Left ventricle myocardium inferior (tissue), 1 donor: Measurements from ENCODE around the gene GRSF1. TPM values are rescaled to one million over a fixed set of nuclear protein-coding genes. Genes with fewer than 3 reads are reported as not detected.
A peak's percentile ranks its signal among the peaks of the same experiment; 100 is the strongest.

Source experiments
- DNase-seq: peaks from one replicate; pipeline ENCODE4 v3.0.0-alpha.2; 2020
- H3K27ac ChIP-seq: fragments of 200-600 bp; replicated peaks from 2 replicates; pipeline ENCODE4 v1.8.0; 2021
- H3K27me3 ChIP-seq: fragments of 200-600 bp; 2 replicates; pipeline ENCODE4 v1.8.0; 2021; ENCODE audit warnings: low read depth
- H3K36me3 ChIP-seq: fragments of 200-600 bp; 2 replicates; pipeline ENCODE4 v1.8.0; 2021
- H3K4me1 ChIP-seq: fragments of 200-600 bp; 2 replicates; pipeline ENCODE4 v1.8.0; 2021
- H3K4me3 ChIP-seq: fragments of 200-600 bp; 2 replicates; pipeline ENCODE4 v1.8.0; 2021; ENCODE audit warnings: mild to moderate bottlenecking, moderate library complexity
- H3K9me3 ChIP-seq: fragments of 200-600 bp; replicated peaks from 2 replicates; pipeline ENCODE4 v1.8.0; 2021
- intact Hi-C: fragments of 100-400 bp; cut with micrococcal nuclease; formaldehyde crosslinking; loops from one replicate; pipeline ENCODE4 v1.11.0; 2022
- total RNA-seq: library from RNA; stranded (reverse); fragmentation: NEBNext Ultra II Directional; extraction: Animal tissue kit (Norgen Biotek cat#: 25700); gene quantifications from one replicate; pipeline ENCODE4 v1.2.1, GENCODE V29; 2021
- TF ChIP-seq, protein P1 (sequence below): fragments of 200-600 bp; IDR thresholded peaks from 2 replicates; pipeline ENCODE4 v1.8.0; 2021; ENCODE audit warnings: antibody characterized with exemption, mild to moderate bottlenecking, borderline replicate concordance
- donor health status: DM: no; HTN: yes; CAD: no; lungs with severe emphysema.

GRSF1 gene
- total RNA-seq, 1 donor from 2014 or later = 108 TPM

DNA sequence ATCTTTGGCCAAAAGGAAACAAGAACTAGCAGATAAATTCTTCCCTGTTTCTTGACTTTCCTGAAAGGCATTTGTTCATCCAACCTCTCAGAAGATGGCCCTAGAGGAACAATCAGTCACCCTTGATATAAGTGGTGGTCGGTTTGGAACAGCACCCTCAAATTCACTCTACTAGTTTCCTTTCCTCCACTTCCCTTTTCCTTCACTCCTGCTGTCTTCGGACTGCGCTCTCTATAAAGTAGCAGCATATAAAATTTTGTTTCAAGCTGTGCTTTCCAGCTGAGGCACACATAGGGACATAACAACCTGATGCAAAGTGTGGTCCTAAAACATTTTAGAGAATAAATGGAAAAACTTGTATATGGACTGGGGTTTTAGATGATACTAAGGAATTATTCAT is 33.5 kb upstream of the GRSF1 start:
- no peaks in the 10 kb centered on the region for H3K9me3 ChIP-seq
- DNase-seq = no peak
- TF ChIP-seq, protein P1, sequence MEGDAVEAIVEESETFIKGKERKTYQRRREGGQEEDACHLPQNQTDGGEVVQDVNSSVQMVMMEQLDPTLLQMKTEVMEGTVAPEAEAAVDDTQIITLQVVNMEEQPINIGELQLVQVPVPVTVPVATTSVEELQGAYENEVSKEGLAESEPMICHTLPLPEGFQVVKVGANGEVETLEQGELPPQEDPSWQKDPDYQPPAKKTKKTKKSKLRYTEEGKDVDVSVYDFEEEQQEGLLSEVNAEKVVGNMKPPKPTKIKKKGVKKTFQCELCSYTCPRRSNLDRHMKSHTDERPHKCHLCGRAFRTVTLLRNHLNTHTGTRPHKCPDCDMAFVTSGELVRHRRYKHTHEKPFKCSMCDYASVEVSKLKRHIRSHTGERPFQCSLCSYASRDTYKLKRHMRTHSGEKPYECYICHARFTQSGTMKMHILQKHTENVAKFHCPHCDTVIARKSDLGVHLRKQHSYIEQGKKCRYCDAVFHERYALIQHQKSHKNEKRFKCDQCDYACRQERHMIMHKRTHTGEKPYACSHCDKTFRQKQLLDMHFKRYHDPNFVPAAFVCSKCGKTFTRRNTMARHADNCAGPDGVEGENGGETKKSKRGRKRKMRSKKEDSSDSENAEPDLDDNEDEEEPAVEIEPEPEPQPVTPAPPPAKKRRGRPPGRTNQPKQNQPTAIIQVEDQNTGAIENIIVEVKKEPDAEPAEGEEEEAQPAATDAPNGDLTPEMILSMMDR = no peak
- H3K27ac ChIP-seq = no peak overlapping the region
- intact Hi-C loops = no loop called here
- H3K36me3 ChIP-seq = no peaks in the 10 kb centered on the region
- no peaks in the 10 kb centered on the region for H3K27me3 ChIP-seq
- no peak overlapping the region for H3K4me3 ChIP-seq
- H3K4me1 ChIP-seq = no peaks in the 10 kb centered on the region

DNA sequence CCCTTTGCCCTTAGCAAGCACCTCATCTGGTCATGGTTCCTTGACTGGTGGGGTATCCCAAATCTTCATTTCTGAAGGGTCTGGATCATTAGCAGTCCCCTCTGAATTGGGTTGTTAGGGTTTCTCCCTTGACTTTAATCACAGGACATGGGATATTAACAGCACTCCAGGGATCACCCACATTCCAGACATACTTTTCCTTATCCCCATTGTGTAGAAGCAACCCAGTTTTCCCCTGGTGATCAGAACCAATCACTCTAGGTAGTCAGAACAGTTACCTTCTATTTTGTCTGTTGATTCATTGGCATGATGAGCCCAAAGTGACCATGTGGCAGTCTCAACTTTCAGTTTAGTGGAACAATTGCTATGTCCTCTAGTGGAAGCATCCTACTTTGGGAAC is 29.1 kb upstream of the GRSF1 start:
- Histone ChIP-seq H3K27ac (no peak overlapping the region), H3K4me3 (no peak overlapping the region), H3K9me3 (no peaks in the 10 kb centered on the region), H3K36me3 (no peaks in the 10 kb centered on the region), H3K27me3 (no peaks in the 10 kb centered on the region), H3K4me1 (no peaks in the 10 kb centered on the region)
- TF ChIP-seq, protein P1 = no peak
- intact Hi-C loops = no loop called here
- DNase-seq = no peak

DNA sequence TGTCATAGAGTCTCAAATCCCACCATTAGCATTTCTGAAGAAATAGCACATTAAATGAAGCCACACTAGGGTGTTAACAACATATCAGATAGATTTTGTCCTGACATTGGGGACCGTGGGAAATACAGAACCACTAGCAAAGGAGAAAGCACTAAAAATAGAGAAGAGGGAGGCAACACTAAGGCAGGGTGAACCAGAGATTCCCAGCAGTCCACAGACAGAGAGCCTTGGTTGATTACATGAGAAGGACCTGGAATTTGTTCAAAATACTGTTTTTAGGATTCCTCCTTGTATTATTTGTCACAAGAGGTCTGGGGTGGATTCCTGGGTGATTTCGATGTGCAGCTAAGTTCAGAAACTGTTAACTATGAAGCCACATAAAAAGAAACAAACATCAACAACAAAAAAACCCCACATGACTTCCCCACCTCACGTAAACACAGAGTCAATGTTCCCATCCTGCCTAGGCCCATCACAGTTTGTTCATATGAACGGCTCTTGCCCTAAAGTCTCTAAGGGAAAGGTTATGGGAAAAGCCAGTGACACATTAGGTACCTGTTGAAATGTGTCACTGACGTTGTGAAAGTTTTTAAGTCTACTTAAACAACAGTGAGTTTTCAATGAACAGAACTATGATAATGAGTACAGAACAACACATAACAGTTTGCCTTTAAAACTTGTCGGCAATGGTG is 23.6 kb upstream of the GRSF1 start:
- Histone ChIP-seq H3K4me1 (peaks cover 8% of the 10 kb centered on the region), H3K4me3 (no peak overlapping the region), H3K27me3 (no peaks in the 10 kb centered on the region), H3K36me3 (no peaks in the 10 kb centered on the region), H3K9me3 (no peaks in the 10 kb centered on the region), H3K27ac (peak overlapping the region; percentile 37)
- TF ChIP-seq, protein P1 = no peak
- intact Hi-C loops = no loop called here
- DNase-seq = no peak

DNA sequence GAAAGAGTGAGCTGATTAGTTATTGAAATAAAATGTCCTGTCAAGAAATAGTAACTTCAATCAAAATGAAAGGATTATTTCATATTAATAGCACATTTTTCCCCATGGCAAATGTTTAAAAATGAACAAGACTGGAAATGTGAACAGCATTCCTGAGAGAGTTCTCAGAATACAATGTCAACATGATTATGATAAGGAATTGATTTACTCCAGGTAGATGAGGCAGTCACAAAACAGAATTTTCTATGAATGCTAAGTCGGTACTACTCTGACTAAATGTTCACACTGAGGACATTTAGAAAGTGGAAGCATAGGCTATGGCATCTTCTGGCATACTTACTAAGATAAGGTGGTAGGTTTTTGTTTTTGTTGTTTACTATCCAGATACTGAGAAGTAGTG is 19.4 kb upstream of the GRSF1 start:
- no peaks in the 10 kb centered on the region for H3K27me3 ChIP-seq
- no peak for DNase-seq
- peaks cover 8% of the 10 kb centered on the region for H3K4me1 ChIP-seq
- no peaks in the 10 kb centered on the region for H3K9me3 ChIP-seq
- no peak overlapping the region for H3K4me3 ChIP-seq
- TF ChIP-seq, protein P1 = no peak
- H3K27ac ChIP-seq = no peak overlapping the region
- no peaks in the 10 kb centered on the region for H3K36me3 ChIP-seq
- intact Hi-C loops = no loop called here

DNA sequence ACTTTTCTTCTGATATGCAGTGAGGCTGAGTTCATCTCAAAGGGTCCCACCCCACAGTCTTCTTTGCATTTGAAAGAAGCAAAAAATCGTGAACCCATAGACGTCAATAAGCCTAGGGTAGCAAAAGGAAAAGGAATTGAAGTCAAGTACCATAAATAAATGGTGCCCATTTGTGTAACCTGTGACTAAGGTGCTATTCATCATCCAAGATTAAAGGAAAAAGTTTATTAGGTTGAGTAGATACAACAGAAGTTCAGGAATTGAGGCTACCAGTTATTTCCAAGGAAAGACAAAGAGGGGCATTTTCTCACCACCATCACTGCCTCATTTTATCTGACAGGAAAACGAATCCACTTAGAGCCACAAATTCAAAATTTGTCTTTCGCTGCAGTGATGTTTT is 18.8 kb upstream of the GRSF1 start:
- Histone ChIP-seq H3K27ac (no peak overlapping the region), H3K4me1 (peaks cover 8% of the 10 kb centered on the region), H3K9me3 (no peaks in the 10 kb centered on the region), H3K36me3 (no peaks in the 10 kb centered on the region), H3K27me3 (no peaks in the 10 kb centered on the region), H3K4me3 (no peak overlapping the region)
- DNase-seq = no peak
- TF ChIP-seq, protein P1 = no peak
- intact Hi-C loops = no loop called here

DNA sequence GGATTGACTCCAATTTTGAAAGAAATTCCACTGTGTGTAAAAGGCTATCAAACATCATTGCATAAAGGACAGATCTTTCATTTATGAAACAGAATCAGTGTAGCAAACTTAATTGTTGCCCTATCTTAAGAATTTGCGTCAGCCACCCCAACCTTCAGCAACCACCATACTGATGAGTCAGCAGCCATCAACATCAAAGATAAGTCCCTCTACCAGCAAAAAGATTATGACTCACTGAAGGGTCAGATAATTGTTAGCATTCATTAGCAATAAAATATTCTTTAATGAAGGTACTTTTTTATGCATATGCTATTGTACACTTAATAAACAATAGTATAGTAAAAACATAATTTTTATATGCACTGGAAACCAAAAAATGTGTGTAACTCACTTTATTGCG is 15.8 kb upstream of the GRSF1 start:
- no peak overlapping the region for H3K27ac ChIP-seq
- intact Hi-C loops = no loop called here
- no peaks in the 10 kb centered on the region for H3K9me3 ChIP-seq
- no peaks in the 10 kb centered on the region for H3K4me1 ChIP-seq
- no peaks in the 10 kb centered on the region for H3K36me3 ChIP-seq
- no peak overlapping the region for H3K4me3 ChIP-seq
- H3K27me3 ChIP-seq = no peaks in the 10 kb centered on the region
- TF ChIP-seq, protein P1 = no peak
- DNase-seq = no peak
